RWPE1 (cell line): Measurements from ENCODE around the gene ACIN1.
A peak's percentile ranks its signal among the peaks of the same experiment; 100 is the strongest.

ENCODE experiments used
- CTCF ChIA-PET: fragments of 350-600 bp; sonication (Branson Sonifier 250); formaldehyde crosslinking; extraction: SDS; loops from one replicate; lab custom pipeline; 2021; lab: Yijun Ruan, JAX
- POLR2A ChIA-PET: fragments of 400-600 bp; formaldehyde crosslinking; extraction: SDS; loops from one replicate; lab custom pipeline; 2020; ENCODE audit warnings: antibody characterized with exemption; ENCODE audit not compliant: low non-redundant PET; lab: Yijun Ruan, JAX
- DNase-seq: peaks from one replicate; pipeline ENCODE4 v3.0.0; 2012; ENCODE audit warnings: low spot score
- H3K27ac ChIP-seq: fragments of 450-650 bp; 2 replicates; pipeline ENCODE4 v1.5.1; 2017
- TF ChIP-seq, protein P1 (sequence below): fragments of 450-650 bp; conservative IDR thresholded peaks from 2 replicates; pipeline ENCODE4 v1.5.1; 2017; ENCODE audit warnings: low read depth, mild to moderate bottlenecking

ACIN1 gene, protein sequence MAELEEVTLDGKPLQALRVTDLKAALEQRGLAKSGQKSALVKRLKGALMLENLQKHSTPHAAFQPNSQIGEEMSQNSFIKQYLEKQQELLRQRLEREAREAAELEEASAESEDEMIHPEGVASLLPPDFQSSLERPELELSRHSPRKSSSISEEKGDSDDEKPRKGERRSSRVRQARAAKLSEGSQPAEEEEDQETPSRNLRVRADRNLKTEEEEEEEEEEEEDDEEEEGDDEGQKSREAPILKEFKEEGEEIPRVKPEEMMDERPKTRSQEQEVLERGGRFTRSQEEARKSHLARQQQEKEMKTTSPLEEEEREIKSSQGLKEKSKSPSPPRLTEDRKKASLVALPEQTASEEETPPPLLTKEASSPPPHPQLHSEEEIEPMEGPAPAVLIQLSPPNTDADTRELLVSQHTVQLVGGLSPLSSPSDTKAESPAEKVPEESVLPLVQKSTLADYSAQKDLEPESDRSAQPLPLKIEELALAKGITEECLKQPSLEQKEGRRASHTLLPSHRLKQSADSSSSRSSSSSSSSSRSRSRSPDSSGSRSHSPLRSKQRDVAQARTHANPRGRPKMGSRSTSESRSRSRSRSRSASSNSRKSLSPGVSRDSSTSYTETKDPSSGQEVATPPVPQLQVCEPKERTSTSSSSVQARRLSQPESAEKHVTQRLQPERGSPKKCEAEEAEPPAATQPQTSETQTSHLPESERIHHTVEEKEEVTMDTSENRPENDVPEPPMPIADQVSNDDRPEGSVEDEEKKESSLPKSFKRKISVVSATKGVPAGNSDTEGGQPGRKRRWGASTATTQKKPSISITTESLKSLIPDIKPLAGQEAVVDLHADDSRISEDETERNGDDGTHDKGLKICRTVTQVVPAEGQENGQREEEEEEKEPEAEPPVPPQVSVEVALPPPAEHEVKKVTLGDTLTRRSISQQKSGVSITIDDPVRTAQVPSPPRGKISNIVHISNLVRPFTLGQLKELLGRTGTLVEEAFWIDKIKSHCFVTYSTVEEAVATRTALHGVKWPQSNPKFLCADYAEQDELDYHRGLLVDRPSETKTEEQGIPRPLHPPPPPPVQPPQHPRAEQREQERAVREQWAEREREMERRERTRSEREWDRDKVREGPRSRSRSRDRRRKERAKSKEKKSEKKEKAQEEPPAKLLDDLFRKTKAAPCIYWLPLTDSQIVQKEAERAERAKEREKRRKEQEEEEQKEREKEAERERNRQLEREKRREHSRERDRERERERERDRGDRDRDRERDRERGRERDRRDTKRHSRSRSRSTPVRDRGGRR

GRCh38 chr14:23094666-23095195, at the start of gene ACIN1:
Gene ACIN1 (minus strand): TSS chr14:23095136. CDS start chr14:23095112, 24 bp downstream.
- peak; percentile 84 for DNase-seq
- CTCF ChIA-PET = interaction anchor here (0.6 to 2.1 kb wide), 5 partner anchors 17 to 65 kb away, joined by 3 to 12 read pairs (median 8); no protein-coding TSS in a partner anchor
- TF ChIP-seq, protein P1, sequence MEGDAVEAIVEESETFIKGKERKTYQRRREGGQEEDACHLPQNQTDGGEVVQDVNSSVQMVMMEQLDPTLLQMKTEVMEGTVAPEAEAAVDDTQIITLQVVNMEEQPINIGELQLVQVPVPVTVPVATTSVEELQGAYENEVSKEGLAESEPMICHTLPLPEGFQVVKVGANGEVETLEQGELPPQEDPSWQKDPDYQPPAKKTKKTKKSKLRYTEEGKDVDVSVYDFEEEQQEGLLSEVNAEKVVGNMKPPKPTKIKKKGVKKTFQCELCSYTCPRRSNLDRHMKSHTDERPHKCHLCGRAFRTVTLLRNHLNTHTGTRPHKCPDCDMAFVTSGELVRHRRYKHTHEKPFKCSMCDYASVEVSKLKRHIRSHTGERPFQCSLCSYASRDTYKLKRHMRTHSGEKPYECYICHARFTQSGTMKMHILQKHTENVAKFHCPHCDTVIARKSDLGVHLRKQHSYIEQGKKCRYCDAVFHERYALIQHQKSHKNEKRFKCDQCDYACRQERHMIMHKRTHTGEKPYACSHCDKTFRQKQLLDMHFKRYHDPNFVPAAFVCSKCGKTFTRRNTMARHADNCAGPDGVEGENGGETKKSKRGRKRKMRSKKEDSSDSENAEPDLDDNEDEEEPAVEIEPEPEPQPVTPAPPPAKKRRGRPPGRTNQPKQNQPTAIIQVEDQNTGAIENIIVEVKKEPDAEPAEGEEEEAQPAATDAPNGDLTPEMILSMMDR = no peak
- peak within 1 kb of the TSS; percentile 96 for H3K27ac ChIP-seq
- POLR2A ChIA-PET = interaction anchor here (0.6 to 1.7 kb wide), 3 partner anchors 16 to 87 kb away, joined by 3 to 5 read pairs (median 4); no protein-coding TSS in a partner anchor

DNA sequence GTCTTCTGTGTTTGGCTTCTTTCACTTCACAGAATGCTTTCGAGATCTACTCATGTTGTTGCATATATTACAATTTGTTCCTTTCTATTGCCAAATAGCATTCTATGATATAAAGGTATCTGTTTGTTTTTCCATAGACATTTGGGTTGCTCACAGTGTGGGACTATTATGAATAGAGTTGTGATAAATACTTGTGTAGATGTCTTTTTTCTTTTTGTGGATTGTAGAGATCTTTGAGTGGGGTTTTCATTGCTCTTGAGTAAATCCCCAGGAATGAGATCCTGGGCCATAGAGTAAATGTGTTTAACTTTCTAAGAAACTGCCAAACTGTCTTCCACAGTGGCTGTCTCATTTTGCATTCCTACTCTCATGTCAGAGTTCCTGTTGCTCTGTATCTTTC, 49.0 kb upstream of the ACIN1 start:
- no peak overlapping the region for H3K27ac ChIP-seq
- ChIA-PET POLR2A (no interaction called here), CTCF (interaction anchor here (1.2 kb wide), 1 partner anchor 43 kb away, joined by 5 read pairs; no protein-coding TSS in a partner anchor)
- DNase-seq = no peak
- TF ChIP-seq, protein P1 = no peak

DNA sequence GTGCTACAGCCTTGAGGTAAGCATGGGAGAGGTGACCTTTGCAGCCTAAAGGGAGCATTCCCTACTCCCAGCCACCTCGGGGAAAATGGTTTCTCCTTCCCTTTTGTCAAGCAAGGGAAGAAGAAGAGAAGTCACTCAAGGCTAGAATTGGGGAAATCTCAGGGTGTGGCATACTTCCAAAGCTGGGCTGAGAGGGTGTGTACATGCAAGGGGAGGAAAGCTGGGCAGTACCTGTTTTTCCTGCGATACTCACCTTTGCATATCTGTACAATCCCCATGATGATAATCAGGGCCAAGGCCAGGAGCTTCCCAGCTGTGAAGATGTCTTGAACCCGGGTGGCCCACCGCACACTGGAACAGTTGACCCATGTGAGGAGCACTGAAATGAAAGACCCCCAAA, 47.9 kb upstream of the ACIN1 start:
- CTCF ChIA-PET = interaction anchor here (0.6 to 1.2 kb wide), 2 partner anchors 39 to 44 kb away, joined by 3 to 5 read pairs; no protein-coding TSS in a partner anchor

DNA sequence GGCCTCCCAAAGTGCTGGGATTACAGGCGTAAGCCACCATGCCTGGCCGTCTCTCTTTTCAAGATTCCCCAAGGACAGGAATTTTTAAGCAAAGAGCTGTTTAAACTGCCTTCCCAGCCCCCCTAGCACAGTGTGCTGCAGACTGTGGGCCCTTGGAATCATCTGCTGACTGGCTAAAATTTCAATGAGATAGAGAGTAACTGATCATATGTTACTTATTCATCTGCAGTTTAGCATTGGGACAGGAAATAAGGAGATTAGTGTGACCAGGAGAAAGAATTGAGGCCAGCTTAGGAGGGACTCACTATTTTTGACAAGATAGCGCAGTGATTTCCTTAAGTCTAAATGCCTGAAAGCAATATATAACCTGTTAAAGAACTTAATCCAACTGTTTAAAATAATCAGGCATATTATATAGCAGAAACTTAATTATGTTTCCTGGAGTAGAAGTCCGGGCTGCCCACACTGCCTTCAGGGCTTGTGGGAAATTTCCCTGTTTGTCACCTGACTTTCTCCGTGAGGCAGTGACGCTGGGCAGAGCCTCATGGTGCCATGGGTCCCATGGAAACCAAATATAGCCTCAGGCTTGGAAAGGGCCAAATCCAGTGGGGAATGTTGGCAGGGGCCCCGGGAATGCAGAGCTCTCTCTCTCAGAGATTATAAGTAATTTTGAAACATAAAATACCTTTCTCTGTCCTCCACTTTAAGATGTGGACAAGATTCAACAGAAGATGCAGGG, 46.9 kb upstream of the ACIN1 start:
- peak; percentile 52 for DNase-seq
- TF ChIP-seq, protein P1 = no peak
- POLR2A ChIA-PET = no interaction called here
- CTCF ChIA-PET = interaction anchor here (0.6 kb wide), 1 partner anchor 239 kb away, joined by 4 read pairs; no protein-coding TSS in a partner anchor
- peak overlapping the region; percentile 93 for H3K27ac ChIP-seq

More for the DNA sequence above, 47.9 kb upstream of the ACIN1 start:
- POLR2A ChIA-PET = no interaction called here
- DNase-seq = no peak
- H3K27ac ChIP-seq = peak overlapping the region; percentile 93
- TF ChIP-seq, protein P1 = no peak

DNA sequence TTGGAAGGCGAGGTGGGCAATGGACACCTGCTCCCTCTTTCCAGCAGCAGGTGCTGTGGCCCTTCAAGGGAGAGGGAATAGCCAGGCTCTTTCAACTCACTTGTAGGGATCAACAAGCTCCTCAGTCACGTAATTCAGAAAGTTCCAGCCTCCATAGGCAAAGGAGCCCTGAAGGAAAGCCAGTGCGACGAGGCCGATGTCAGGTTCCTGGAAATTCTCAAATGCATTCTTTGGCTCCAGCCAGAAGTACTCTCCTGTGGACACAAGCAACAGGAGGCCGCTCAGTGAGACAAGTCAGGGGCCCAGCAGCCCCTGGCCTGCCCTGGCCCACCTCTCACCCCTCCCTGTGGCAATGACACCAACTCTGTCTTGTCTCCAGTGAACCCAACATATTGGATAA, 45.4 kb upstream of the ACIN1 start:
- TF ChIP-seq, protein P1 = no peak
- ChIA-PET POLR2A (no interaction called here), CTCF (no interaction called here)
- no peak for DNase-seq
- peak overlapping the region; percentile 93 for H3K27ac ChIP-seq
